NOMO-1 treated with dmso at 0.1 percent for 144 hours (cell line): Measurements from ENCODE around the gene KCTD13.
A peak's percentile ranks its signal among the peaks of the same experiment; 100 is the strongest.
"Not testable (repeated sequence)": the region's sequence is repeated elsewhere in the genome, so short reads cannot be mapped to it uniquely, and the experiment has no call there.

ENCODE experiments used
- DNase-seq: peaks from one replicate; lab custom pipeline; 2025; ENCODE audit not compliant: unreplicated experiment; lab: John Stamatoyannopoulos, UW

The KCTD13 gene, protein sequence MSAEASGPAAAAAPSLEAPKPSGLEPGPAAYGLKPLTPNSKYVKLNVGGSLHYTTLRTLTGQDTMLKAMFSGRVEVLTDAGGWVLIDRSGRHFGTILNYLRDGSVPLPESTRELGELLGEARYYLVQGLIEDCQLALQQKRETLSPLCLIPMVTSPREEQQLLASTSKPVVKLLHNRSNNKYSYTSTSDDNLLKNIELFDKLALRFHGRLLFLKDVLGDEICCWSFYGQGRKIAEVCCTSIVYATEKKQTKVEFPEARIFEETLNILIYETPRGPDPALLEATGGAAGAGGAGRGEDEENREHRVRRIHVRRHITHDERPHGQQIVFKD

GRCh38 chr16:29925781-29926710 lies at the start of gene KCTD13:
Gene KCTD13, minus strand, starts transcription at chr16:29926226. Its CDS starts 193 bp downstream, at chr16:29926033.
- peak; percentile 63 for DNase-seq

DNA sequence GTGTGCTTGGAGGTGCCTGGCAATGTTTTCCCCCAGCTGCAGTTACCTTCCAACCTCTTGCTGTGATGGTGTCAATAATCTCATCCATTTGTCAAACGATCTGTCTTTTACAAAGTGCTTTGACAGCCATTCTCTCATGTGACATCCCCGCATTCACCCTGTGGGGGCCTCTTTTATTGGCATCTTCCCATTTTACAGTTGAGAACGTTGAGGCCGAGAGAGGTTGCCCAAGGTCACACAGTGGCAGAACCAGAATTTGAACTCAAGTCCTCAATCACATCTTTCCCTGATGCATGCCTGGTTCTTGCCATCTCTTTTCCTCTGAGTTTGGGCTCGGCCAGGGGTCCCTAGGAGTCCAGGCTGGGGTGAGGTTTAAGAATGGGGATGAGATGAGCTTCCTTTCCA lies 49.1 kb upstream of the KCTD13 start:
- DNase-seq, result no peak

DNA sequence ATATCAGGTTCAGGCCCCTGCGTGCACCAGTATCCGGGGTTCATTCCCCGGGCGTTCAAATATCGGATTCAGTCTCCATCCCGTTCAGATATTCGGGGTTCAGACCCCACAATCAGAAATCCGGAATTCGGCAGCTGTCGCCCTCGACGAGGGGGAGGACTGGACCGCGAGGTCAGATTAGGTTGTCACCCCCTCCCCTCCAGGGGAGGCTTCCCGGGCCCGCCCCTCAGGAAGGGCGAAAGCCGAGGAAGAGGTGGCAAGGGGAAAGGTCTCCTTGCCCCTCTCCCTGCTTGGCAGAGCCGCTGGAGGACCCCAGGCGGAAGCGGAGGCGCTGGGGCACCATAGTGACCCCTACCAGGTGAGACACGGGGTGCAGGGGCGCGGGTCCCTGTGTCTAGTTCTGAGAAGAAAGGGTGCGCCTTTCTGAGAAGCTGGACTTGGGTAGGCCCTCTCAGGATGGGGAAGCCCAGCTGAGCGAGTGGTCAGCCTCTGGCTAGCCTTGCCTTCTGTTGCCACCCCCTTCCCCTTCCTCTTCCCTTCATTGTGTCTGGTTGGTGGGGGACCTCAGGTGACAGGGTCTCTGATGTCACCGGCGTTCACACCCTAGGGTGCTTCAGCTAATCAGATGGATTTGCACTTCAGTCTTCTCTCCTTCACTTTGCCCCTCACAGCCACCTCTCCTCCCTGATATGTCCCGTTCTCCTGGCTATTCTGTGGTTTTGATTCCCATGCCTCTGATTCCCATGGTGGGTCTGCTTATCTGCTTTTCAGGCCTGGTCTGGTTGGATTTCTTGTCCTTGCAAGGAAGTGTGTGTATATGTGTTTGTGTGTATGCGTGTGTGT lies 48.5 kb upstream of the KCTD13 start:
- no peak for DNase-seq

DNA sequence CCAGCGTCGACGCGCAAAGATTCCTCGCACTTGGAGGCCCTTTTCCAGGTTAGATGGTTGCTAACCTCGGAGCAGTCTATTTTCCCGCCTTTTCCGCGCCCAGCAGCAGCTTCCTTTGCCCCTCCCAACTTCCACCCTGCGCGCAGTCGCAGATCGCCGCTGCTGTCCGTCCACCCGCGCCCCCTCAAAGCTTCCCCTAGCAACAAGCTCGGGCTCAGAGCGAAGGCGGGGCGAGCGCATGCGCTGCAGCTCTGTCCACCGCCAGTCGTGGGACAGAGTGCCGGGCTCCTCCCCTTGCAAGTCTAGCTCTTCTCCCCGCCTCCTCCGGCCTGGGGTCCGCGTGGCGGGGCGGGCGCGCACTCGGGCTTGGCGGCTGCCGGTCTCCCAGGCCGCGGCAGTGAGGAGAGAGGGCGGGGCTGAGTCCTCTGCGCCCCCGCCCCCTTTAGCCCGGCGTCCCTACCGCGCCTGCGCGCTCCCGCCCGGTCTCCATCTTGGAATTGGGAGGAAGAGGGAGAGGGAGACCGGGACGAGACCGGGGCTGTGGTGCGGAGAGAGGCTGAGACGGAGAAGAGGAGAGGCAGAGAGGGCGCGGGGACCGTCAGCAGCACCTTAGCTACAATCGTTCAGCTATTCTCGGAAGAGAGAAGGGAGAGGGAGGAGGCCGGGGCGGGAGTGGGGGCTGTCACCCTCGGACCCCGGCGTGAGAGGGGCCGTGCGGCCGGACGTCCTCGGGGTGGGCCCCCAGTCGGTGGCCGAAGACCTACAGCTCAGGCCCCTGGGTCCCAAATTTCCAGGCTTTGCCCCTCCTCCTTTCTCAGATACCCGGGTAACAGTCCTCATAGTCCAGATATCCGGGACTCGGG lies 47.6 kb upstream of the KCTD13 start, which contains the start of gene TAOK2:
TSS of gene TAOK2 (plus strand) at position 485 of the 863 bp plus-strand sequence. CDS start 3,905 bp downstream, outside the sequence.
- DNase-seq, result peak; percentile 99

DNA sequence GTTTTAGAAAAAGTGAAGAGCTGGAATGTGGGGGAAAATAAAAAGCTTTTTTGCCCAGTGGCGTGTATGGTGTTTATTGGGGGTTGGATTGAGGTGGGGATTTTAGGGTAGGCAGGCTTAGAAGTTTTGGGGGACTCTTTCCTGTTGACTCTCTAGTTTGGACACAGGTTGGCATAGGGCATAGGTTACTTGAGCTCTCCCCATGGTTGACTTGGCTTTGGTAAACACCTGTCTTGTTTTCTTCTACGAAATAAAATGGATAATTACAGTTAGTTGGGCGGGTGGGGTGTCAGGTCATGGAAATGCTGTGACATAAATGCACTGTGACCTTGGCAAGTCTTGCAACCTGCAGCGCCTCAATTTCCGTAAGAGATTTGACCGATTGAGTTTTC lies 47.0 kb upstream of the KCTD13 start:
- no peak for DNase-seq

GRCh38 chr16:29972500-29972899 lies 46.5 kb upstream of the KCTD13 start:
- no peak for DNase-seq

DNA sequence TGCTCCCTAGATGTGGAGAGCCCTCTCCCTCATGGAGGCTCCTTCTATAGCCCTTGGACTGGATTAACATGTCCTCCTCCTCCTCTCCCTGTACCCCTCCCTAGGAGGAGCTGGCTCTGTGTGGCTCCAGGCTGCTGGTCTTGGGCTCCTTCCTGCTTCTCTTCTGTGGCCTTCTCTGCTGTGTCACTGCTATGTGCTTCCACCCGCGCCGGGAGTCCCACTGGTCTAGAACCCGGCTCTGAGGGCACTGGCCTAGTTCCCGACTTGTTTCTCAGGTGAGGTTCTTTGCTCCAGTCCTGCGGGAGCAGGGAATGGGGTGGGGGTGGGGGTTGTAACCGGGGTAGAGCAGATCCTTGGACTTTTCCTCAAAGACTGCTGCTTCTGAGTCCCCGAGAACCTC lies 45.3 kb upstream of the KCTD13 start:
- DNase-seq, result no peak

DNA sequence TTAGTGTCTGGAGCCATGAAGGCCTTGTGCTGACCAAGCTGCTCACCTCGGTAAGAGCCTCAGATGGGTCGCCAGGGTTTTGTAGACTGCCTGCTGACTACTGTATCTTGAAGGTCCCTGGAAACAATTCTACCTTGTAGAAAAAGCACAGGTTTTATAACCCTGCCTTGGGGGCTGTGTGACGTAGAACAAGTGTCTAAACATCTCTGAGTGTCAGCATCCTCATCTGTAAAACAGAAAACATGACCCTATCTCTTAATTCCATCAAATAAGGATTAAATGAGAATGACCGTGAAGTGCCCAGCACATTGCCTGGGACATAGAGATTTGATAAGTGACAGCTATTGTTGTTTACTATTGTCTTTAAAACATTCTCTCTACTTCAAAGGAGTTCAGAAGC lies 42.2 kb upstream of the KCTD13 start:
- DNase-seq, result no peak

DNA sequence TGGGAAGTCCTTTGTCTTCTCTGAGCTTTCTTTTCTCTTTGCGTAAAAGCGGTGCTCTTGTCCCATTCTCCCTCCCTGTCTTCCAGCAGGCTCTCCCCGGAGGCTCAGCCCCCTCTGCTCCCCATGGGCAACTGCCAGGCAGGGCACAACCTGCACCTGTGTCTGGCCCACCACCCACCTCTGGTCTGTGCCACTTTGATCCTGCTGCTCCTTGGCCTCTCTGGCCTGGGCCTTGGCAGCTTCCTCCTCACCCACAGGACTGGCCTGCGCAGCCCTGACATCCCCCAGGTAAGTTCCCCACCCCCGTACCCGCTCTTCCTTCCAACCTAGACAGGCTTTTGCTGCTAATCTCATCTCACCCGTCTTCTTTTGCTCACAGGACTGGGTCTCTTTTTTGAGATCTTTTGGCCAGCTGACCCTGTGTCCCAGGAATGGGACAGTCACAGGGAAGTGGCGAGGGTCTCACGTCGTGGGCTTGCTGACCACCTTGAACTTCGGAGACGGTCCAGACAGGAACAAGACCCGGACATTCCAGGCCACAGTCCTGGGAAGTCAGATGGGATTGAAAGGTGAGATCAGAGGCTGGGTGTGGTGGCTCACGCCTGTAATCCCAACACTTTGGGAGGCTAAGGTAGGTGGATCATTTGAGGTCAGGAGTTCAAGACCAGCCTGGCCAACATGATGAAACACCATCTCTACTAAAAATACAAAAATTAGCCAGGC lies 37.2 kb upstream of the KCTD13 start:
- no peak for DNase-seq

DNA sequence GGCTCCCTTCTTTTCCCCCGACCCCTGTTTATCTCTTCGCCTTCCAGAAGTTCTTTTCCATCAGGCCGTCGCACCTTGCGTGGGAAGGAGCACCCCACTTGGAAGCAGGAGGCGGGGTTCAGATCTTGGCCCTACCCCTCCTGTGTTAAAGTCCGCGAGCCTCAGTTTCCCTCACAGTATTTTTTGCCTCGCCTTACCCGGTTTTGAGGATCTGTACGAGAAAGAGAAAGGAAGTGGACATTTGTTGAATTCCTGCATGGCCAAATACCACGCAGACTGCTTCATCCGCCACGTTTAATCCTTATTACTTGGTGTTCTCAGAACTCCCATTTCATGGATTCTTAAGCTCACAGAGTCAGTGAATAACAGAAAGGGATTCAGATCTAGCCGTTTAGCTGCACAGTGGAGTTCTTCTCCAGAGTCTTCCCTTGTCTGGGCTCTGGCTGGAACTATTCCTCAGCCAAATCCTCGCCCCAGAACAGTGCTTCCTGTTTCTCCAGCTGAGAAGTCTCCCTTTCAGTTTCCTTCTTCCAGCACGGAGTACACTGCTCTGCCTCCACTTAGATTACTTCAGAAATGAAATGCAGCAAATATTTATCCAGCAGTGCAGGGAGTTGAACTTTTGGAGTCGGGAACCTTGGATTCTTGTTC lies 36.4 kb upstream of the KCTD13 start:
- DNase-seq, result peak; percentile 2

DNA sequence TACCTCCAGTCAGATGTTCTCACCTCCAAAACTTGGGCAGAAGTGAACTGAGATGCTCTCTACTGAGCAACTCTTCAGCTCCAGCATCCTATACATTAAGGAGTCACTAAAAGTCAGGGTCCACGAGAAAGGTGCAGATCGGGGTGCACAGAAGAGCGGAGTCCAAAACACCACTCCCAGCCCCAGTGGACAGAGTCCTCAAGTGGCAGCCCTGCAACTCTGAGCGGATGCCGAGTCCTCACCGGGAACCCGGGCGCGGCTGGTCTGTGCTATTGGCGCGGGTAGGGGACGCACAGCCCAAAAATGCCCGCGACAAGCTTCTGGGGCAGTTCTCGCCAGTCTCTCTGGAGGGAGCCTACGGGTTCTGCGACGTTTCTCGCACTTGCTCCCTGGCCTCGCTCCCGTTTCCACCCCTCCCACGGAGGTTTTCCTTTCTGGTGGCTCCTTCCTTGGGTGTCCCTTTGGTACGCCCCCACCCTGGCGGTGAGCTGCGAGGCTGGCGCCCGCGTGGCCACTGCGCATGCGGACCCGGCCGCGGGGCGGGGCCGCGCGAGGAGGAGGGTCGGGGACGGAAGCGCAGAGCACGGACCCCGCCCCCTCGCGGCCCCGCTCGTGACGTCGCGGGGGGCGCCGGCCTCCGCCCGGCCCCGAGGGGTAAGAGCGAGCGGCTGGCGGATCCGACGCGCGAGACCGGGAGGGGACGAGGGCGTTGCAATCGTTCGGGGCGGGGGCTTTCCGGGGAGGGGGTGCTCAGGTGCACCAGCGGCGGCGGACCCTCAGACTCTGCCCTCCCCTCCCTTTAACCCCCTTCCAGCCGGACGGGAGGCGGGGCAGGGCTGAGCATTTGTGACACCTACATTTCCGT lies 35.7 kb upstream of the KCTD13 start, which contains the start of gene TMEM219:
TSS of gene TMEM219 (plus strand) at position 601 of the 865 bp plus-strand sequence. CDS start 1,065 bp downstream, outside the sequence.
- DNase-seq, result peak; percentile 74

DNA sequence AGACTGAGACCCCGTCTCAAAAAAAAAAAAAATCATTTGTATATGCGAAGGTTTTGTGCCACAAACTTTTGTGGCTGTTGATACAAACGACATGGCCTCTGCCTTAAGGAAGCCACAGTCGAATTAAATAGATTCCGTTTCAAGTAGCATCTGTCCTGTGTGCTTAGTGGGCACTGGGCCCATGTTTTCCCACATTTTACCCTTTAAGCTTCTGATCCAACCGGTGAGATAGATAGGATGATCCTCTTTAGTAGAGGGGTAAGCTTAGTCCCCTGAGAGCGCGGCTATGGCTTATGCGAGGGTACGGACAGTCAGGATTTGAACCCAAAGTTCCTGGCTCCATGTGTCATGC lies 35.1 kb upstream of the KCTD13 start:
- no peak for DNase-seq

DNA sequence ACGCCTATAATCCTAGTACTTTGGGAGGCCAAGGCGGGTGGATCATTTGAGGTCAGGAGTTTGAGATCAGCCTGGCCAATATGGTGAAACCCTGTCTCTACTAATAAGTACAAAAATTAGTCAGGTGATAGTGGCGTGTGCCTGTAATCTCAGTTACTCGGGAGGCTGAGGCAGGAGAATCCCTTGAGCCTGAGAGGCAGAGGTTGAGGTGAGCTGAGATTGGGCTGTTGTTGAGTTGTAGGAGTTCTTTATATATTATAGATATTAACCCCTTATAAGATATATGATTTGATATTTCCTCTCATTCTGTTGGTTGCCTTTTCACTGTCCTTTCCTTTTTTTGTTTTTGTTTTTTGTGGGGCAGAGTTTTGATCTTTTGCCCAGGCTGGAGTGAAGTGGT lies 33.8 kb upstream of the KCTD13 start:
- DNase-seq, result not testable (repeated sequence)

DNA sequence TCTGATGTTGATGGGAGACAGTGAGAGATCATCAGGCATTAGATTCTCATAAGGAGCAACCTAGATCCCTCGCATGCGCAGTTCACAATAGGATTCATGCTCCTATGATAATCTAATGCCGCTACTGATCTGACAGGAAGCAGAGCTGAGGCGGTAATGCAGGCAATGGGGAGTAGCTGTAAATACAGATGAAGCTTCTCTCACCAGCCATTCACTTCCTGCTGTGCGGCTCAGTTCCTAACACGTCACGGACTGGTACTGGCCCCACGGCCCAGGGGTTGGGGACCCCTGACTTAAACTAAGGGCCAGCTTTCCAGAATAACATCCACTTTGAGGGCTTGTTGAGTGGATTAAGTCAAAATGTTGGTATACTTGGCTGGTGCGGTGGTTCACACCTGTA lies 33.3 kb upstream of the KCTD13 start:
- DNase-seq, result no peak

GRCh38 chr16:29958756-29959155 lies 32.7 kb upstream of the KCTD13 start:
- DNase-seq, result no peak

DNA sequence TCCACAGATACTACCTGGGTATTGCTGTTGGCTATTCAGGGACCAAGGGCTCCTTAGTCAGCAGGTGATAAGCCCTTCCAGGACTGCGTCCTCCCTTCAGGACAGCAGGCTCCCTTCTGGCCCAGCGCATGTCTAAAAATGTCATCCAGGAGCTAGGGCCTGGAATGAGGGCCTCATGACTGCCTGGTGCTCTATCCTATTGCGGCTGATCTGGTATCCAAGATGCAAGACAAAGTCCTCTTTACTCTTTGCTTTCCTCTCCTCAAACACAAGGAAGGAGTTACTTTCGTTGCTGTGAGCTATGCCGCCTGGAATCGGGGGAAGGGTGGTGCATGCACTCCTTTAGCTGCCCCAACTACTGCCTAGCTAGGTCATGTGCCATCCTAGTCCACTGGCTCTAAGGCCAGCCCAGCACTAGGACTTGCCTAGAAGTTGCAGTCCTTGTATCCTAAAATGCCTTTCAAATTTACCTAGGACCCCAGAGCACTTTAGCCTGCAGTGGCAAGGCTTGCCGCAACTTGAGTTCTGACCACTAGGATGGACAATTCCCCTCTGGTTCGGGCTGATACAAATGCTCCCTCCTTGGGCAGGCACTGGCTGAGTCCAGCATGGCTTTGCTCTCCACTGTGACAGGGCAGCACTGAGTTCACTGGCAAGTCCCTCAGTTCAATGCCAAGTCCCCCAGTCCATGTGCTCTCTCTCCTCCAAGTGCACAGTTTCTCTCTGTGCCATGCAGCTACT lies 25.8 kb upstream of the KCTD13 start:
- no peak for DNase-seq

DNA sequence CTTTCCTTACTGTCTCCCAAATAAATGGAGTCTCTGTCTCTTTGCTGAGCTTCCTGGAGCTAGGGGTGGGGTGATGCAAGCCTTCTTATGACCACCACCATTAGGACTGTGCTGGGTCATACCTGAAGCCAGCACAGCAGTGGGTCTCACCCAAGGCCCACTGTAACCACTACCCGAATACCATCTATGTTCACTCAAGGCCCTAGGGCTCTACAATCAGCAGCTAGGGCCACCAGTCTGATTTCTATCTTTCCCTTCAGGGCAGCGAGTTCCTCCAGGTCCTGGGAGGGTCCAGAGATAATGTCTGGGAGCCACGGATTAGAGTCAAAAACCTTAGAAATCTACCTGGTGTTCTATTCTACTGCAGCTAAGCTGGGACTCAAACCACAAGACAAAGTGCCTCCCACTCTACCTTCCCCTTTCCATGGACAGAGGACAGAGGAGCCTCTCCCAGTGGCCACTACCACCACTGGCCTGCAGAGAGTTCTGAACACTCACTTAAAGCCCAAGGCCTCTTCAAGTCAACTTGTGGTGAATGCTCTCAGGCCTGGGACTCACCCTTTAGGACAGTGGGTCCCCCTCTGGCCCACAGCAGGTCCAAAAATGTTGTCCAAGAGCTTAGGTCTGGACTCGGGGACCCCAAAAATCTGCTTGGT lies 24.9 kb upstream of the KCTD13 start:
- DNase-seq, result no peak
